Measurements from ENCODE around the gene NKAIN4. TPM values are rescaled to one million over a fixed set of nuclear protein-coding genes. Genes with fewer than 3 reads are reported as not detected.

The NKAIN4 gene
- total and polyA plus RNA-seq, 2 donors (not counting 1 experiment from before 2014, with no cell fraction given), result not detected

- DNase-seq (no peak), ATAC-seq (ENCODE audit: low read depth) (no peak)
- no peak overlapping the region for H3K4me2 ChIP-seq (replicated peaks; ENCODE audit: low read depth, low read length, poor library complexity, severe bottlenecking)
- intact Hi-C loops (cut with micrococcal nuclease), result no loop called here
- no peak overlapping the region for H3K27ac Mint-ChIP-seq
- ChIA-PET CTCF (interaction anchor here (4.7 kb wide), 1 partner anchor 9 kb away, joined by 35 read pairs; no protein-coding TSS in a partner anchor), POLR2A (no interaction called here)
- TF ChIP-seq CTCF (IDR thresholded peaks at IDR 0.05) (no peak), EZH2 (IDR thresholded peaks at IDR 0.05; ENCODE audit: borderline replicate concordance, insufficient read depth, low read depth, low read length, poor library complexity, severe bottlenecking) (no peak)
- WGBS (ENCODE audit: insufficient coverage), result 92% methylated on average over 2 of the region's 3 CpGs
- H2AFZ ChIP-seq (ENCODE audit: insufficient read depth, low read depth, low read length, poor library complexity, severe bottlenecking), result no peak overlapping the region
- peaks cover 0 to 4% of the 10 kb centered on the region in 2 donors for H3K4me1 ChIP-seq (ENCODE audit: control insufficient read depth in 2 of 2, insufficient read depth in 2 of 2, low read length in 2 of 2)
- no peak overlapping the region for H3K9ac ChIP-seq (ENCODE audit: low read length)
- no peak overlapping the region for H3K4me3 ChIP-seq (ENCODE audit: control extremely low read depth in 1 of 5, extremely low read depth in 1 of 5, insufficient read depth in 1 of 5, low read depth in 2 of 5, low read length in 4 of 5)
- no peaks in the 10 kb centered on the region for H3K36me3 ChIP-seq (replicated peaks in 1 of 2; ENCODE audit: control extremely low read depth in 1 of 2, control insufficient read depth in 1 of 2, extremely low read depth in 1 of 2, insufficient read depth in 2 of 2, low read length in 1 of 2)
- H3K9me3 Mint-ChIP-seq (ENCODE audit: insufficient read depth), result no peaks in the 10 kb centered on the region
- peaks cover 0 to 13% (median 0%) of the 10 kb centered on the region in 3 donors for H3K9me3 ChIP-seq (ENCODE audit: control extremely low read depth in 1 of 3, control insufficient read depth in 2 of 3, insufficient read depth in 1 of 3, low read length in 2 of 3)
- H3K27me3 Mint-ChIP-seq, result peaks cover 45% of the 10 kb centered on the region
- no peaks in the 10 kb centered on the region for H3K79me2 ChIP-seq (ENCODE audit: control insufficient read depth, insufficient read depth, low read length)
- peaks cover 0 to 52% (median 13%) of the 10 kb centered on the region in 4 experiments for H3K27me3 ChIP-seq (replicated peaks in 1 of 4; ENCODE audit: control extremely low read depth in 1 of 4, control insufficient read depth in 3 of 4, insufficient read depth in 4 of 4, low read length in 3 of 4)
- no peak overlapping the region for H3K27ac ChIP-seq (ENCODE audit: low read length in 2 of 2)
- no peaks in the 10 kb centered on the region for H4K20me1 ChIP-seq (ENCODE audit: control insufficient read depth, insufficient read depth, low read length, poor library complexity, severe bottlenecking)
- H3K4me3 Mint-ChIP-seq, result no peak overlapping the region
- peaks cover 3% of the 10 kb centered on the region for H3K4me1 Mint-ChIP-seq
These were observed 21.3 kb downstream of the NKAIN4 start for GRCh38 chr20:63233061-63233344.

GRCh38 chr20:63232235-63233060 is 21.8 kb downstream of the NKAIN4 start:
- Histone ChIP-seq H3K79me2 (ENCODE audit: control insufficient read depth, insufficient read depth, low read length) (no peaks in the 10 kb centered on the region), H3K9me3 (ENCODE audit: control extremely low read depth in 1 of 3, control insufficient read depth in 2 of 3, insufficient read depth in 1 of 3, low read length in 2 of 3) (peaks cover 0 to 13% (median 0%) of the 10 kb centered on the region in 3 donors), H3K4me2 (replicated peaks; ENCODE audit: low read depth, low read length, poor library complexity, severe bottlenecking) (no peak overlapping the region), H4K20me1 (ENCODE audit: control insufficient read depth, insufficient read depth, low read length, poor library complexity, severe bottlenecking) (no peaks in the 10 kb centered on the region), H3K27me3 (replicated peaks in 1 of 4; ENCODE audit: control extremely low read depth in 1 of 4, control insufficient read depth in 3 of 4, insufficient read depth in 4 of 4, low read length in 3 of 4) (peaks cover 0 to 52% (median 13%) of the 10 kb centered on the region in 4 experiments), H3K36me3 (replicated peaks in 1 of 2; ENCODE audit: control extremely low read depth in 1 of 2, control insufficient read depth in 1 of 2, extremely low read depth in 1 of 2, insufficient read depth in 2 of 2, low read length in 1 of 2) (no peaks in the 10 kb centered on the region), H2AFZ (ENCODE audit: insufficient read depth, low read depth, low read length, poor library complexity, severe bottlenecking) (no peak overlapping the region), H3K9ac (ENCODE audit: low read length) (no peak overlapping the region), H3K4me1 (ENCODE audit: control insufficient read depth in 2 of 2, insufficient read depth in 2 of 2, low read length in 2 of 2) (peaks cover 0 to 4% of the 10 kb centered on the region in 2 donors), H3K27ac (ENCODE audit: low read length in 2 of 2) (no peak overlapping the region), H3K4me3 (ENCODE audit: control extremely low read depth in 1 of 5, extremely low read depth in 1 of 5, insufficient read depth in 1 of 5, low read depth in 2 of 5, low read length in 4 of 5) (no peak overlapping the region)
- Mint-ChIP-seq H3K4me1 (peaks cover 3% of the 10 kb centered on the region), H3K4me3 (no peak overlapping the region), H3K9me3 (ENCODE audit: insufficient read depth) (no peaks in the 10 kb centered on the region), H3K27me3 (peaks cover 45% of the 10 kb centered on the region), H3K27ac (no peak overlapping the region)
- ATAC-seq (ENCODE audit: low read depth) (no peak), DNase-seq (no peak)
- ChIA-PET CTCF (interaction anchor here (4.7 kb wide), 1 partner anchor 9 kb away, joined by 35 read pairs; no protein-coding TSS in a partner anchor), POLR2A (no interaction called here)
- intact Hi-C loops (cut with micrococcal nuclease), result no loop called here
- TF ChIP-seq CTCF (IDR thresholded peaks at IDR 0.05), result no peak
- no peak for TF ChIP-seq EZH2 (IDR thresholded peaks at IDR 0.05; ENCODE audit: borderline replicate concordance, insufficient read depth, low read depth, low read length, poor library complexity, severe bottlenecking)
- 53% methylated on average over 13 of the region's 18 CpGs for WGBS (ENCODE audit: insufficient coverage)
